UCSD-AML1 (cell line): Measurements from ENCODE around the gene KCTD3.

Experiments
- DNase-seq: peaks from one replicate; lab custom pipeline; 2025; ENCODE audit not compliant: unreplicated experiment; lab: John Stamatoyannopoulos, UW

KCTD3 gene

GRCh38 chr1:215603319-215603718, 36.2 kb downstream of the KCTD3 start:
- no peak for DNase-seq

- DNase-seq = no peak
Measured at GRCh38 chr1:215605011-215605621, 38.0 kb downstream of the KCTD3 start.

- no peak for DNase-seq
Measured at GRCh38 chr1:215606036-215606435, 38.9 kb downstream of the KCTD3 start.

- DNase-seq = no peak
Measured at GRCh38 chr1:215606564-215607168, 39.6 kb downstream of the KCTD3 start.

GRCh38 chr1:215607412-215607811, 40.3 kb downstream of the KCTD3 start:
- DNase-seq = no peak

GRCh38 chr1:215608646-215609045, 41.5 kb downstream of the KCTD3 start:
- DNase-seq = no peak

- DNase-seq = no peak
Measured at GRCh38 chr1:215612391-215612790, 45.3 kb downstream of the KCTD3 start.

GRCh38 chr1:215617979-215618378, 50.9 kb downstream of the KCTD3 start:
- DNase-seq = no peak

- no peak for DNase-seq
Measured at GRCh38 chr1:215623162-215623561, 56.1 kb downstream of the KCTD3 start.

GRCh38 chr1:215625949-215626348, 58.8 kb downstream of the KCTD3 start:
- DNase-seq = no peak

- no peak for DNase-seq
Measured at GRCh38 chr1:215631040-215631439, 63.9 kb downstream of the KCTD3 start.

GRCh38 chr1:215631489-215631888, 64.4 kb downstream of the KCTD3 start:
- no peak for DNase-seq

- DNase-seq = no peak
Measured at GRCh38 chr1:215635827-215636226, 68.7 kb downstream of the KCTD3 start.

GRCh38 chr1:215636258-215636965, 69.3 kb downstream of the KCTD3 start:
- no peak for DNase-seq

GRCh38 chr1:215637041-215637573, 70.0 kb downstream of the KCTD3 start:
- no peak for DNase-seq

- no peak for DNase-seq
Measured at GRCh38 chr1:215640429-215641148, 73.5 kb downstream of the KCTD3 start.

- DNase-seq = no peak
Measured at GRCh38 chr1:215643592-215644321, 76.7 kb downstream of the KCTD3 start.

GRCh38 chr1:215645182-215645581, 78.1 kb downstream of the KCTD3 start:
- DNase-seq = no peak

- no peak for DNase-seq
Measured at GRCh38 chr1:215645861-215646260, 78.8 kb downstream of the KCTD3 start.

GRCh38 chr1:215647738-215648137, 80.6 kb downstream of the KCTD3 start:
- DNase-seq = no peak

GRCh38 chr1:215648957-215649356, 81.9 kb downstream of the KCTD3 start:
- DNase-seq = no peak
